HEK293 (cell line): Measurements from ENCODE around the gene SHANK2.

Experiments
- GLIS2 ChIP-seq: fragments of 450-650 bp; formaldehyde crosslinking; IDR thresholded peaks from 2 replicates; pipeline ENCODE4 v1.5.1; 2016; ENCODE audit warnings: missing biosample characterization, missing genetic modification characterization
- TSHZ1 ChIP-seq: fragments of 450-650 bp; formaldehyde crosslinking; IDR thresholded peaks from 2 replicates; pipeline ENCODE4 v1.5.1; 2016; ENCODE audit warnings: missing biosample characterization, missing genetic modification characterization, borderline replicate concordance
- YY1 ChIP-seq: fragments of 450-650 bp; formaldehyde crosslinking; IDR thresholded peaks from 2 replicates; pipeline ENCODE4 v1.5.1; 2018; ENCODE audit warnings: missing biosample characterization, missing genetic modification characterization
- ZNF146 ChIP-seq: fragments of 450-650 bp; formaldehyde crosslinking; IDR thresholded peaks from 2 replicates; pipeline ENCODE4 v1.5.1; 2016; ENCODE audit warnings: missing biosample characterization, missing genetic modification characterization
- ZNF157 ChIP-seq: fragments of 450-650 bp; formaldehyde crosslinking; IDR thresholded peaks from 2 replicates; pipeline ENCODE4 v1.5.1; 2016; ENCODE audit warnings: missing biosample characterization, missing genetic modification characterization
- ZNF214 ChIP-seq: fragments of 450-650 bp; formaldehyde crosslinking; IDR thresholded peaks from 2 replicates; pipeline ENCODE4 v1.5.1; 2017; ENCODE audit warnings: missing biosample characterization, mild to moderate bottlenecking, missing genetic modification characterization, borderline replicate concordance
- ZNF48 ChIP-seq: fragments of 450-650 bp; formaldehyde crosslinking; IDR thresholded peaks from 2 replicates; pipeline ENCODE4 v1.5.1; 2016; ENCODE audit warnings: missing biosample characterization, missing genetic modification characterization
- ZNF501 ChIP-seq: fragments of 450-650 bp; formaldehyde crosslinking; IDR thresholded peaks from 2 replicates; pipeline ENCODE4 v1.5.1; 2016; ENCODE audit warnings: missing biosample characterization, missing genetic modification characterization
- ZNF510 ChIP-seq: fragments of 450-650 bp; formaldehyde crosslinking; IDR thresholded peaks from 2 replicates; pipeline ENCODE4 v1.5.1; 2018; ENCODE audit warnings: mild to moderate bottlenecking, missing genetic modification characterization, missing biosample characterization; ENCODE audit not compliant: insufficient replicate concordance
- ZNF704 ChIP-seq: fragments of 450-650 bp; formaldehyde crosslinking; IDR thresholded peaks from 2 replicates; pipeline ENCODE4 v1.5.1; 2016; ENCODE audit warnings: missing biosample characterization, missing genetic modification characterization
- ZSCAN5A ChIP-seq: fragments of 450-650 bp; formaldehyde crosslinking; IDR thresholded peaks from 2 replicates; pipeline ENCODE4 v1.5.1; 2016; ENCODE audit warnings: missing biosample characterization, missing genetic modification characterization
- TF ChIP-seq, protein P1 (sequence below): fragments of 450-650 bp; formaldehyde crosslinking; IDR thresholded peaks from 2 replicates; pipeline ENCODE4 v1.5.1; 2016; ENCODE audit warnings: missing biosample characterization, missing genetic modification characterization
- TF ChIP-seq, protein P2 (sequence below): fragments of 450-650 bp; formaldehyde crosslinking; IDR thresholded peaks from 2 replicates; pipeline ENCODE4 v1.5.1; 2017; ENCODE audit warnings: missing biosample characterization, mild to moderate bottlenecking, missing genetic modification characterization, moderate library complexity
- TF ChIP-seq, protein P3 (sequence below): fragments of 450-650 bp; formaldehyde crosslinking; IDR thresholded peaks from 2 replicates; pipeline ENCODE4 v1.5.1; 2016; ENCODE audit warnings: missing biosample characterization, missing genetic modification characterization

DNA sequence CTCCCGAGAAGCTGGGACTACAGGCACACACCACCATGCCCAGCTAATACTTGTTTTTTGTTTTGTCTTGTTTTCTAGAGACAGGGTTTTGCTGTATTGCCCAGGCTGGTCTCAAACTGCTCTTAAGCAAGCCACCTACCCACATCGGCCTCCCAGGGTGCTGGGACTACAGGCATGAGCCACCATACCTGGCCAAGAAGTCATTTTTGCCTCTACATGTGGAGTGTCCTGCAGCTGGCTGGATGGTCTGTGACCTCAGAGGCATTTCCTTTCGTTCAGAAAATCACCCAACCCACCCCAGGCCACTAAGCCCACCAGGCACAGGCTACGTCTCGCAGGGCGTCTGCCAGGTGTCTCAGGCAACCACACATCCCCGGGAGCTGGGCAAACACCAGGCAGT is 12.8 kb downstream of the SHANK2 start:
- TF ChIP-seq, protein P1, sequence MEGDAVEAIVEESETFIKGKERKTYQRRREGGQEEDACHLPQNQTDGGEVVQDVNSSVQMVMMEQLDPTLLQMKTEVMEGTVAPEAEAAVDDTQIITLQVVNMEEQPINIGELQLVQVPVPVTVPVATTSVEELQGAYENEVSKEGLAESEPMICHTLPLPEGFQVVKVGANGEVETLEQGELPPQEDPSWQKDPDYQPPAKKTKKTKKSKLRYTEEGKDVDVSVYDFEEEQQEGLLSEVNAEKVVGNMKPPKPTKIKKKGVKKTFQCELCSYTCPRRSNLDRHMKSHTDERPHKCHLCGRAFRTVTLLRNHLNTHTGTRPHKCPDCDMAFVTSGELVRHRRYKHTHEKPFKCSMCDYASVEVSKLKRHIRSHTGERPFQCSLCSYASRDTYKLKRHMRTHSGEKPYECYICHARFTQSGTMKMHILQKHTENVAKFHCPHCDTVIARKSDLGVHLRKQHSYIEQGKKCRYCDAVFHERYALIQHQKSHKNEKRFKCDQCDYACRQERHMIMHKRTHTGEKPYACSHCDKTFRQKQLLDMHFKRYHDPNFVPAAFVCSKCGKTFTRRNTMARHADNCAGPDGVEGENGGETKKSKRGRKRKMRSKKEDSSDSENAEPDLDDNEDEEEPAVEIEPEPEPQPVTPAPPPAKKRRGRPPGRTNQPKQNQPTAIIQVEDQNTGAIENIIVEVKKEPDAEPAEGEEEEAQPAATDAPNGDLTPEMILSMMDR (tag by site-specific recombination) = no peak
- TF ChIP-seq ZNF214 (tag by site-specific recombination) (no peak), YY1 (tag by site-specific recombination) (no peak), ZNF48 (no peak), ZNF146 (no peak), GLIS2 (tag by site-specific recombination) (no peak), ZSCAN5A (tag by site-specific recombination) (no peak), ZNF501 (no peak), ZNF704 (no peak), ZNF510 (tag by site-specific recombination) (no peak), TSHZ1 (tag by site-specific recombination) (no peak), ZNF157 (no peak)
- TF ChIP-seq, protein P2, sequence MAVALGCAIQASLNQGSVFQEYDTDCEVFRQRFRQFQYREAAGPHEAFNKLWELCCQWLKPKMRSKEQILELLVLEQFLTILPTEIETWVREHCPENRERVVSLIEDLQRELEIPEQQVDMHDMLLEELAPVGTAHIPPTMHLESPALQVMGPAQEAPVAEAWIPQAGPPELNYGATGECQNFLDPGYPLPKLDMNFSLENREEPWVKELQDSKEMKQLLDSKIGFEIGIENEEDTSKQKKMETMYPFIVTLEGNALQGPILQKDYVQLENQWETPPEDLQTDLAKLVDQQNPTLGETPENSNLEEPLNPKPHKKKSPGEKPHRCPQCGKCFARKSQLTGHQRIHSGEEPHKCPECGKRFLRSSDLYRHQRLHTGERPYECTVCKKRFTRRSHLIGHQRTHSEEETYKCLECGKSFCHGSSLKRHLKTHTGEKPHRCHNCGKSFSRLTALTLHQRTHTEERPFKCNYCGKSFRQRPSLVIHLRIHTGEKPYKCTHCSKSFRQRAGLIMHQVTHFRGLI (tag by site-specific recombination) = no peak
- TF ChIP-seq, protein P3, sequence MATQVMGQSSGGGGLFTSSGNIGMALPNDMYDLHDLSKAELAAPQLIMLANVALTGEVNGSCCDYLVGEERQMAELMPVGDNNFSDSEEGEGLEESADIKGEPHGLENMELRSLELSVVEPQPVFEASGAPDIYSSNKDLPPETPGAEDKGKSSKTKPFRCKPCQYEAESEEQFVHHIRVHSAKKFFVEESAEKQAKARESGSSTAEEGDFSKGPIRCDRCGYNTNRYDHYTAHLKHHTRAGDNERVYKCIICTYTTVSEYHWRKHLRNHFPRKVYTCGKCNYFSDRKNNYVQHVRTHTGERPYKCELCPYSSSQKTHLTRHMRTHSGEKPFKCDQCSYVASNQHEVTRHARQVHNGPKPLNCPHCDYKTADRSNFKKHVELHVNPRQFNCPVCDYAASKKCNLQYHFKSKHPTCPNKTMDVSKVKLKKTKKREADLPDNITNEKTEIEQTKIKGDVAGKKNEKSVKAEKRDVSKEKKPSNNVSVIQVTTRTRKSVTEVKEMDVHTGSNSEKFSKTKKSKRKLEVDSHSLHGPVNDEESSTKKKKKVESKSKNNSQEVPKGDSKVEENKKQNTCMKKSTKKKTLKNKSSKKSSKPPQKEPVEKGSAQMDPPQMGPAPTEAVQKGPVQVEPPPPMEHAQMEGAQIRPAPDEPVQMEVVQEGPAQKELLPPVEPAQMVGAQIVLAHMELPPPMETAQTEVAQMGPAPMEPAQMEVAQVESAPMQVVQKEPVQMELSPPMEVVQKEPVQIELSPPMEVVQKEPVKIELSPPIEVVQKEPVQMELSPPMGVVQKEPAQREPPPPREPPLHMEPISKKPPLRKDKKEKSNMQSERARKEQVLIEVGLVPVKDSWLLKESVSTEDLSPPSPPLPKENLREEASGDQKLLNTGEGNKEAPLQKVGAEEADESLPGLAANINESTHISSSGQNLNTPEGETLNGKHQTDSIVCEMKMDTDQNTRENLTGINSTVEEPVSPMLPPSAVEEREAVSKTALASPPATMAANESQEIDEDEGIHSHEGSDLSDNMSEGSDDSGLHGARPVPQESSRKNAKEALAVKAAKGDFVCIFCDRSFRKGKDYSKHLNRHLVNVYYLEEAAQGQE (tag by site-specific recombination) = no peak
